Right hindlimb (tissue), 1 donor: ENCODE measurements around the gene PTPRM.
"Not testable (repeated sequence)": the region's sequence is repeated elsewhere in the genome, so short reads cannot be mapped to it uniquely, and the experiment has no call there.

Experiments used
- DNase-seq: peaks from one replicate; pipeline ENCODE4 v3.0.0-alpha.2; 2018

PTPRM gene

DNA sequence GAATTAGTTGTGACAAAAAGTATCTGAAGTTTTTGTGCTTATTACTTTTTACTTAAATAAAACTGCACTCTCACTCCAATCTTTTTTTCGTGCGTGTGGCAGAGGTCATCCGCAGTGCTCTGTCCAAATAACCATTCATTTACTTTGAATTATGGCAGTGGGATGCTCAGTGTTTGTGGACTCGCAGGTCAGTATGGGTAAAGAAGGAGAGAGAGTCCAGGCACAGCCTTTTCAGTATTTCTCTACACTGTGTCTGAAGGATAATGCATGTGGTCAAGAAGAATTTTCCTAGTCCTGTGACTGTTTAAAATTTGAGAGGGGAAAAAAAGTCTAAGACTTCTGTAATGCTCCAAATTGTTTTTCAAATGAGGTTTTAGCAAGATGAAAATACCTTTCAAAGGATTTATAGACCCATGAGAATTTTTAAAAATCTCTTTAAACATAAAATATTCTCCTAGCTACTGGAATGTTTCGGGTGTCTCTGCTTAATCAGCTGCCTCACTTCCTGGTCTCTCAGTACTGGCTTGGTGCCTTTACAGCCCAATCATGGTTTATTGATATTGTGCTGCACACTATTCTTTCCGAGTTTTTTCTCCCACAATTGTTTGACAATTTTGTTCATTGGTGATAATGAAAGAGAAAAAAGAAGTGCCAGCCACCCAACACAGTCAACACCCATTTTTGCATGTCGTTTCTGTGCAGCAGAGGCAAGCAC, 453.2 kb downstream of the PTPRM start:
- no peak for DNase-seq

DNA sequence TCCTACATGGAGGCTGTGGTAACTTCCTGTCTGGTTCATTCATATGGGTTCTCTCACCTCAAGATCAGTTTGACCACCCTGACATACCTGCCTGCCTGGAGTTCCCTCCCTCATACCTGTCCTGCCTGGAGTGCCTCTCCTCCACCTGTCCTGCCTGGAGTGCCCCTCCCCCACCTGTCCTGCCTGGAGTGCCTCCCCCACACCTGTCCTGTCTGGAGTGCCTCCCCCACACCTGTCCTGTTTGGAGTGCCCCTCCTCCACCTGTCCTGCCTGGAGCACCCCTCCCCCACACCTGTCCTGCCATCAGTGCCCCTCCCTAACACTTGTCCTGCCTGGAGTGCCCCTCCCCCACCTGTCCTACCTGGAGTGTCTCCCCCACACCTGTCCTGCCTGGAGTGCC, 461.9 kb downstream of the PTPRM start:
- DNase-seq, result no peak

DNA sequence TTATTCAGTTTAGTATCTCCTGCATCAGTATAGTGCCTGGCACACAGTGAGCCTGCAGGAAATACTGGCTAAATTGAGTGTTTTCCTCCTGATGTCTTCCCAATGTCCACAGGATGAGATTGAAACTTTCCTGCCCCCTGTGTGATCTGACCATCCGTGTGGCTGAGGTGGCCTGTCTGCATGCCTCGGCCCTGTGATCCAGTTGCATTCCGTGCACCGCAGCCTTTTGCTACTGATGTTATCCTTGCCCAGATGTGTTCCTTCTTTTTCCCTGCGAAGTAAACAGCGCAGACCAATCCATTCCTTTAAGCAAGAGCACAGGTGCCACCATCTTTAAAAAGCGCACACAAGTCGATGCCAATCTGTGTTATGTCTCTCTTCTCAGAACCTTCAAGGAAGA, 462.6 kb downstream of the PTPRM start:
- no peak for DNase-seq

DNA sequence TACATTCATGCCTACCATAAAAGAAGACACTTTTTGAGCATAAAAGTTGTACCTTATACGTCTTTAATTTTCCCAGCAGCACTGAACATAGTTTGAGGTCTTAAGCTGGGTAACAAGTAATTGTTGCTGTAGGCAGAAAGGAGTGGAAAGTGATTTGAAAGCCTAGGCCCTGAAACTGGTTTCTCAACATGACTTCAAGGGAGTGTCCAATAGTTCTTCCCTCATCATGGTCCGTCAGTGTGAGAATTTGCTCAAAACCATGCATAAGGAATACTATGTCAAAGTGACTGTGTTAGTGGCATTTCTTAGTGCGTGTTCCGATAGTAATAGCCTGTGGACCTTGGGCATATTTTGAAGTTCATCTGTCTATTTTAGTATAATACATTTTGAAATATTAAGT, 463.1 kb downstream of the PTPRM start:
- no peak for DNase-seq

DNA sequence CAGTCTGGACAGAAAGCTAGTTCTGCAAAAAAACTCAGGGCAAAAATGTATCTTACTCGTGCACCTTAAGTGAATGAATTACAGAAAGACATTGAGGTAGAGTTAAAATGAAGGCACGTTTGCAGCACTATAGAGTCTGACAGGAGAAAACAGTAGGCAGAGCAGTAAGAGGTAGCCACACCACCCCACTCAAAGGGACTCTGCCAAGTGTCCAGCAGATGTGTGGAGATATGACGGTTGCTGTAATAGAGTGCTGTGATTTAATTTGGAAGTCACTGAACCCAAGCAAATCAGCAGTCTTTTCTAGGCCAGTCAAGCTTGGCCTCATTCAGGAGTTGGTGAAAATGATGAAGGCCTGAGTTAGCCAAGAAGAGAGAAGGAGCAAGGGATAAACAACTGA, 464.4 kb downstream of the PTPRM start:
- no peak for DNase-seq

DNA sequence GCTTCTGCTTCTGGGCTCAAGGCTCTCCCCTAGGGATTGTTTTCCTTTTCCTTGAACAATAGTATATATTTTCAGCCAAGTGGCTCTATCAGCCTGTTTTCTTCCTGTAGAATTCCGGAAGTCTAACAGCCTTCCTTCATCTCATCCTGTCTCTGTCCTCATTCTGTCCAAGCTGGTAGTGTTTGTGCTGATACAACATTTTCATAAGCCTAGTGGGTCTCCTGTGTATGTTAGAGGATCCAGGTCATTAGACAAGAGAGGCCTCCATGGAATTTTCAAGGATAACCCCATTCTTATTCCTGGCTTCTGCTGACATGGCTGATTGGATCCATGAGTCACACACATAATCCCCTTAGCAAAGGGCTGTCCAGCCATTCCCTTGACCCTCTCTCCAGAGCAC, 467.6 kb downstream of the PTPRM start:
- no peak for DNase-seq

DNA sequence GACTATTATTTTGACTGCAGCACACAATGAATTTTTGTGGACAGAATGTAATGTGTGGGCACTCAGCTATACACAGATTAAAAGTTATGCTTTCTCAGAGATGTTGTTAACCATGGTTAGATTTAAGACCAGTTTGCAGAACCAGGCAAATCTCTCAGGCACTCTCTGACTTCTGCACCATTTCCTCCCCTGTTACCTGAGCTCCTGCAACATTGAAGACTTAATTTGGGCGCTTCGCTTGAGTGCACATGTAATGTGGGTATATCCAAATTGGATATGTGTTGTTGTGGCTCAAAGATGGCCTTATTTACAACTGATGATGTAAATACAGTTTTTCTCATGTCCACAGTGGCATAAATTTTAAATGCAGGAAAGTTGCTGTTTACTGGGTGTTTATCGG, 469.4 kb downstream of the PTPRM start:
- DNase-seq, result no peak

DNA sequence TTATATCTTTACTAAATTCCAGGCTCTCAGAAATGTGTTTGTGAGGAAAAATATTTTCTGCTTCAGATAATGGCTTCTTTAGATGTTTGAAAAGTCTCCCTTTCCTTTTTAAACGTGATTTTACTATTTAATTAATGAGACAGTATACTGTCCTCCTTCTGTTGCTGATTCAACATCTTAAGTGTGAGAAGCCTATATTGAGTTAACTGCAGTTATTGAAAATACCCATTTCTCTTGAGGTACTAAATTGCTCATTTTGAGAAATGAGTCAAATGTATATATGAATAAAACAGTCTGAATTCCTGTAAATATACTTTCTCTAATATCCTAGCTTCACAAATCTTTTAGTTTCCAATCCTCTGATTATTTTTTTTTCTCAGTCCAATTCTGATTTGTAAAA, 470.2 kb downstream of the PTPRM start:
- no peak for DNase-seq

DNA sequence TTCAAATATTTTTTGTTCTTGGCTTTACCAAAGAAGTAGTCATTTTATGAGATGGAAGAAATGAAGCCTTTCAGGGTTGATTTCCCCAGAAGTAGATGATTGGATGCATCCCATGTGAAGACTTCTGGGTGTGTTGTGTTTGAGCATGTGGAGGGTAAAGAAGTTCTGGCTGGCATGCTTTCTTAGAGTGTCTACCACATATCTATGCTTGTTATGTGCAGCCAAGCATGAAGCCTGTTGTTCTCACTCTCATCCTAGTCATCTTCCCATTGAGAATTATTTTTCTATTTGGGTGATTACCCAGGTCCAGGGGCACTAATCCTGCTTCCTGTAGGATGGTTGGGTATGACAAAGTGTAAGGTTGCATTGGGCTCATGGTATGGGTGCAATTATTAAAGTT, 472.9 kb downstream of the PTPRM start:
- no peak for DNase-seq

DNA sequence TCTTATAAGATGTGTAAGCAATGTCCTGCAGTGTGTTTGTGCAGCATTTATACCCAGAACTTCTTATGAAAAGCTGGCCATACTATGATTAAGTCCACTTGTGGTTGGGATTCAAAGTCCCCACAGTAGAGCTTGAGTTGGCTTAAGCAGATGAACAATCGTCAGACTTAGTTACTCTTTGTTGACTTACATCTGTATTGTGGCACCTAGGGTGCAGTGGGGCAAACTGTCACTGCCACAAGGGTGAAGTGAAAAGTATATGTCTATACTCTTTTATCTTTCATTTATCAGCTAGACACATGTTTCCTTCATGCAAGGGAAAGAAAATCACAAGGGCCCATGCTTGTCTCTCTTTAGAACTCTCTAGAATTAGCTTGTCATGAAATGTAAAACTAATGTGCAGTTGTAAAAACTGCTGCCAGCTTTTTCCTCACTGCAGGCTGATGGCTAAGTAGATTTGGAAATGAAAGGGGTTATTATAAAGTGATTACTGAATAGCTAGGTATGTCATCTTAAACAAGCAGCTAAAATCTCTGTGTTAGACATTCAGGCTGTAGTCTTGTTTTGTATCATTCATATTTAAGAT, 474.5 kb downstream of the PTPRM start:
- no peak for DNase-seq

DNA sequence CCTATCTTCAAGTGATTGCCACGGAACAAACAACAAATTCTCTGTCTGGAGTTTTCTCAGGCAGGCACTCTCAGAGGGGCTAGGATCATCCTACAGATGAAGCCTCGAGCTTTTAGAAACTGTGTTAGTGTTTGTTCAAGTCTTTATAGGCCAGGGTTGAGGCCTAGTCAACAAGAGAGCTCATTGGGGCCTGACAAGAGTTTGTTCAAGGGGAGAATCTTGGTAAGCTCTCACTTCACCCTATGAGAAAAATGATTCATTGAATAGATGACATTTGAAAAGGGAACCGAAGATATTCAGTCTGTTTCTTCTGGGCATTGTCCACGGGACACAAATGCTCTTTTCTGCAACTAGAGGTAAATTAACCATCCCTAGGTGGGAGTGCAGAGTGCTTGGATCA, 476.9 kb downstream of the PTPRM start:
- DNase-seq, result no peak

DNA sequence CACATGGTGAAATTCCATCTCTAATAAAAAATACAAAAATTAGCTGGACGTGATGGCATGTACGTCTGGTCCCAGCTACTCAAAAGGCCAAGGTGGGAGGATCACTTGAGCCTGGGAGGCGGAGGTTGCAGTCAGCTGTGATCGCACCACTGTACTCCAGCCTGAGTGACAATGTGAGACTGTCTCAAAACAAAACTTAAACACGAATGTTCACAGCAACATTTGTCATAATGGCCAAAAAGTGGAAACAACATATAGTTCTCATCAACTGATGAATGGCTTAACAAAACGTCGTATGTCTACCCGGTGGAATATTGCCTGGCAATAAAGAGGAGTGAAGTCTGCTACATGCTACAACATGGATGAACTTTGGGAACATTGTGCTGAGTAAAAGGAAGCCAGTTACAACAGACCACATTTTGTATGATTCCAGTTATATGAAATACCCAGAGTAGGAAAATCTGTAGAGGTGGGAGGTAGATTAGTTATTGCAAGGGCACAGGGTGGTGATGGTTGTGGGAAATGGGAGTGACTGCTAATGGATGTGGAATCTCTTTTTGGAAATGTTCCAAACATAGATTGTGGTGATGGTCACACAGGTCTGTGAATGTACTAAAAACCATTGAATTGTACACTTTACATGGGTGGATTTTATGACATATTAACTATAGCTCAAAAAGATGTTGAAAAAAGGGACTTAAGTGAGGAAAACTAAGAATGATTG, 478.2 kb downstream of the PTPRM start:
- no peak for DNase-seq

DNA sequence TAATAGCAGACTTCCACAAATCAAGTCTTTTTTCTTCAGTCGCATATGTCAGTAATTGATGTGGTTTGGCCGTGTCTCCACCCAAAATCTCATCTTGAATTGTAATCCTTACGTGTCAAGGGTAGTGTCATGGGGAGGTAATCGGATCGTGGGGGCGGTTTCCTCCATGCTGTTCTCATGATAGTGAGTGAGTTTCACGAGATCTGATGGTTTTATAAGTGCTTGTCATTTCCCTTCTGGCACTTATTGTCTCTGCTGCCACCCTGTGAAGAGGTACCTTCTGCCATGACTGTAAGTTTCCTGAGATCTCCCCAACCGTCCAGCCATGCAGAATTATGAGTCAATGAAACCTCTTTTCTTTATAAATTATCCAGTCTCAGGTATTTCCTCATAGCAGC, 478.8 kb downstream of the PTPRM start:
- DNase-seq, result no peak

DNA sequence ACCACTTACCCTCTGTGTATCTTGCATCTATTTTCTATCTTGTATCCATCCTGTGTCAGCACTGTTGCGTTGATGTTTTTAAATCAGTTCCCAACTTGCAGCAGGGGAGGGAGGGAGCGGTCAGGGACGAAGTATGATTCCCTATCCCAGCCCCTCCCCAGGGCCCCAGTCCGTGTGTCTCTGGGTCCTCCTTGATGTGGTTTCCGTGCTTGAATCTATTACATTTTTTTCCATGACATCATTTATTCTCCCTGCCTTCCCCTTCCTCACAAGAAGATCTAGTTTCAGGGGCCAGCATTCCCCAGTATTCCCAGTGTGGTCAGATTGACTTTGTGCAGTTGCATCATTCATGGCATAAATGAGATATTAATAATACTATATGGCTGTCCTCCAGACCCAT, 479.3 kb downstream of the PTPRM start:
- DNase-seq, result no peak

DNA sequence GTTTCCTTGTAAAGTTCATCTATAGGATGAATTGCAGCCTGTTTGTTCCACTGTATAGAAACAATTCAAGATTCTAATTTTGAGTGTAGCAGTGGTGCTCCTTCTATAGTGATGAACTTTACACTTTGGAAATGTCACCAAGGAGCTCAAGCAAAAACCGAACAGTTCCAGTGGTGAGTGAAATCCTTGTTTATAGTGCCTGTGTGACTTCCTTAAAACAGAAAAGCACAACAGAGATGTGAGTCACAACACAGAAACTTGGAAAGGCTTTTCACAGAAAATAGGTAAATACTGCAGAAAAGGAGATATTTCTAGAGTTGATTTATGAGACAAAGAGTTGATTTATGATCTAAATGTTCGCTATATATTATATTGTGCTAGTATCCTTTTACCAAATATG, 482.0 kb downstream of the PTPRM start:
- DNase-seq, result no peak

DNA sequence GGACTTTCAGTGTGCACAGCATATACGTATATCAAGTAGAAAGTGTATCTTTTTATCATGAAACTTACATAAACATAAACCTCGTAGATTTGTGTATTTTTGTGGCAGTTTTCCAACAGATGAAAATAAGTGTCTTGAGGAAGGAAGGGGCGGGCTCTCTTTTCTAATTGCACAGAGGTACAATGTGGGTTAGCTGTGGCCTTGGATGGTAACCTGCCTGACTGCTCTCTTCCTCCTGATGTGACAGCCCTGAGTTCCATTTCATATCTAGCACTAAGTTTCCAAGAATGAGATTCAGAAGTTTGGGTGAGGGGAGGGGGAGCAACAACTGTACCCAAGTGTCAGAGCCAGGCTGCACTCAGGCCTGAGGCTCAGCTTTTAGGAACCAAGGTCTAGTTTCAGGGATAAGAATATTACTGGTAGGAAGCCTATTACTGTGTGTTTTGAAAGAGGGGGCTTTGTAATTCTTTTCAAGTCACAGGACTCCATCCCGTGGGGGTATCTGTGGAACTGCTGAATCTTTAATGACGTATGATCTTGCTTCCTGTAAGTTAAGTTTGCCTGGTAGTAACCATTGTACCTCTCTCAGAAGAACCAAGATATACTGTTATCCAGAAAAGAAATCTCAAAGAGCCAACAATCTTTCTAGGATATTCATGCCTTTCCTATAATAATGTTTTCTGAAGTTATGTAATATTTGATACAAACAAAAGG, 483.7 kb downstream of the PTPRM start:
- DNase-seq, result no peak

DNA sequence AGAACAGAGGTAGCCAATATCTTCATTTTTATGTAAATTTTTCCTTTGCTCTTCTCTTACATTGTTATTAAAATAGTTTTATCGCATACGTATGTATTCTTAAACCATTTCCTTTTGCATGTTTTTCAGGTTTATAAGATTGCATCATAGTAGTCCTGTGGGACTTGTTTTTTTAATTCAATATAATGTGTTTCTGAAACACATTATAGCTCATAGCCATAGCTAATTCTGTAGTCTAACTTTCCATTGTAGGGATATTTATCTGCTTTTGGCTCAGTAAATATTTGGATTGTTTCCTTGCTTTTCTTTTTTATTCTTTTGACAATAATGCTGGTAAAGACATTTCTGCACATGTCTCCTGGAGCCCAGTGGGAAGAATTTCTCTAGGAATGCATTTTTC, 484.3 kb downstream of the PTPRM start:
- no peak for DNase-seq

DNA sequence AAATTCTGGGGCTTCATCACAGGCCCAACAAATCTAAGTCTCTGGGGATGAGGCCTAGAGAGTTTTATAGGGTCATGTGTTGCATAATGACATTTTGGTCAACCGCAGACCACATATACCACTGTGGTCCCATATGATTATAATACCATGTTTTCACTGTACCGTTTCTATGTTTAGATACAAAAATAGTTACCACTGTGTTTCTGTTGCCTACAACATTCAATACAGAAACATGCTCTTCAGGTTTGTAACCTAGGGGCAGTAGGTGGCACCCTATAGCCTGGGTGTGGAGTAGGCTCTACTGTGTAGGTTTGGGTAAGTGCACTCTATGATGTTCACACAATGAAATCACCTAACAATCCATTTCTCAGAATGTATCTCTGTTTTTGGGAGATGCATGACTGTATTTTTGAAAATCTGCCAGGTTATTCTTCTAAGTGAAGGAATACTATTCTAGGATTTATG, 485.2 kb downstream of the PTPRM start:
- no peak for DNase-seq

DNA sequence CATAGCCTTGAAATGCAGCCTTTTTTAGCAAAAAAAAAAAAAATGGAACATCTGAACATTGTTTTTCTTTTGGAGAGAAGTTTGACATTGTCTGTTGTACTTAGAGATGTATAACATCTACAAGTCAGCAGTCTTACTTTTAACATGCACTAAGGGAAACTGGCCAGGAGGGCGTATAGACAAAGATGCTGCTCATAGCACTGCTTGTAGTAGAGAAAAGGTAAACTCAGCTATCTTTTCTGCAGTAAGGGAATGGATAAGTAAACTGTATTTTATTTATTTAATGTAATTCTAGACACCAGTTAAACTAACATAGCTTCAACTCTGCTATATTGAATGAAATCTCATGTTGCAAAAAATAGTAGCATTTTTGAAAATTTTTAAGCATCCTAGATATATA, 489.6 kb downstream of the PTPRM start:
- no peak for DNase-seq

DNA sequence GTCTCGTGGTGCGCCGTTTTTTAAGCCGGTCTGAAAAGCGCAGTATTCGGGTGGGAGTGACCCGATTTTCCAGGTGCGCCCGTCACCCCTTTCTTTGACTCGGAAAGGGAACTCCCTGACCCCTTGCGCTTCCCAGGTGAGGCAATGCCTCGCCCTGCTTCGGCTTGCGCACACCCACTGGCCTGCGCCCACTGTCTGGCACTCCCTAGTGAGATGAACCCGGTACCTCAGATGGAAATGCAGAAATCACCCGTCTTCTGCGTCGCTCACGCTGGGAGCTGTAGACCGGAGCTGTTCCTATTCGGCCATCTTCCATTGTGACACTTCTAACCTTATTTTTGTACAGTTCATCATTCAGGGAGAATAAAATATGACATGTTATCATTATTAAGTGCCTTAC, 496.0 kb downstream of the PTPRM start:
- DNase-seq, result not testable (repeated sequence)

DNA sequence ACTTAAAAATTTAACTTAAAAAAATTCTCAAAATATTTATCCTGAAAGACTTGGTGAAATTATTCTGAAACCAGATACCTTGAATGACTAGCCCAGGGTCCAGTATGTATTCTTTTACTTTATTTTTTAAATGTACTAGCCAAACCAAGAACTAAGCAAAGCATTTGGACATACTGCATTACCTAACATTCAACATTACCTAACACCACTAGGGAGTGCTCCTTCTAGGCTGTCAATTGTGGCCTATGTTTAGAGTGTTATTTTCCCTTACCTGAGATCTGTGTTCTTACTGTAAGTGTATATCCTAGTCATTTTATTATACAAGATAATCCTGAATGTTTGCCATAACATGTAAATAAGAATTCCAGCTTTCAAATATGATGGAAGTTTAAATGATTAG, 496.6 kb downstream of the PTPRM start:
- no peak for DNase-seq

DNA sequence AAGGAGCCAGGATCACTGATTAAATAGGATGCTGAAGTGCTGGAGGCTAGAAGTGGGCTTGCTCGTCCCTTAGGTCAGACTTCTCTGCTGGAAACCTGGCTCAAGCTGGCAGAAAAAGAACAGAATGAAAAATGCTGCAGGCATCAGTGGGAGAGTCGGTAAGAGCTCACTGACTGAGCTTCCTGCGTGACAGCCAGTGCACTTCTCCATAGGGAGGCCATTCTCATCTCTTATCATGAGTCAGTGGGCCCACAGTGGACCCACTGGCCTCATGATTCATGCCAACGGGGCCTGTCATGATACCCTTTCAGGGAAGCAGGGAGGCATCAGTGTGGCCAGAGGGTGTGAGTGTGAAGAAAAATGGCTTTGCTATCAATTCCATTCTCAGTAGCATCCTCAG, 498.2 kb downstream of the PTPRM start:
- DNase-seq, result no peak

DNA sequence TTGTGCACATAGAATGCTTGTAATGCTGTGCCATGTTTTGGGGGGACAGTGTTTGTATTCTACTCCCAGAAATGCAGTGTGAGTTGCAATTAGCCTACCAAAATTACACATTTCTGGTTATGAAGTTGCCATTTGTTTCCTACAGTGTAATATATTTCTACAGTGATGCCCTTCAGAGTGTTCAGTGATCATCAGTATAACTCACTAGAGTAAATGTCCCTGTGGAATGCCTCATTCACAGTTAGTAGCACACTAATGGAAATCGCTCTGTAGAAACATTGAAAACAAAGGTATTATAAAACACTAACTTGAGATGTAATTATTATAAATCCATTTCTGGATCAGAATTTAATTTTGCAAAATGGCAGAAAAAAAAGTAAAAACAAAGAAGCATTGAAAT, 498.7 kb downstream of the PTPRM start:
- no peak for DNase-seq

DNA sequence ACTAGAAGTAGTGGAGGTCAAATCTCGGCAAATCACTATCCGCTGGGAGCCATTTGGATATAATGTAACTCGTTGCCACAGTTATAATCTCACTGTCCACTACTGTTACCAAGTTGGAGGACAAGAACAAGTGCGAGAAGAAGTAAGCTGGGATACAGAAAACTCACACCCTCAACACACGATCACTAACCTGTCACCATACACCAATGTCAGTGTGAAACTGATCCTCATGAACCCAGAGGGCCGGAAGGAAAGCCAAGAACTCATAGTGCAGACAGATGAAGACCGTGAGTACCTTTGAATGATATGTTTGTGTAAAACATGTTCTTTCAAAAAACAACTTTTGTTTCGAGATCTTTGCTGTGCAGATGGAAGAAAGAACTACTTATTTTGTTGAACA, 502.6 kb downstream of the PTPRM start:
- DNase-seq, result no peak
